ENCODE results near the gene YIPF3. TPM values are rescaled to one million over a fixed set of nuclear protein-coding genes. Genes with fewer than 3 reads are reported as not detected.
"Not testable (repeated sequence)": the region's sequence is repeated elsewhere in the genome, so short reads cannot be mapped to it uniquely, and the experiment has no call there.

The YIPF3 gene
- total RNA-seq, 1 donor from 2014 or later = 67.9 TPM

DNA sequence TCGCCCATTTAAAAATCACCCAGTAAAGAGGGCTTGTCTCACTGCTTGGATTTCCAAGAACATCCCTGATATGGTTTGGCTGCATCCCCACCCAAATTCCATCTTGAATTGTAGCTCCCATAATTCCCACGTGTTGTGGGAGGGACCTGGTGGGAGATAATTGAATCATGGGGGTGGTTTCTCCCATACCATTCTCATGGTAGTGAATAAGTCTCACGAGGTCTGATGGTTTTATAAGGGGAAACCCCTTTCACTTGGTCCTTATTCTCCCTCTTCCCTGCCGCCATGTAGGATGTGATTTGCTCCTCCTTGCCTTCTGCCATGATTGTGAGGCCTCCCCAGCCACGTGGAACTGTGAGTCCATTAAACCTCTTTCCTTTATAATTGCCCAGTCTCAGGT lies 49.5 kb downstream of the YIPF3 start:
- not testable (repeated sequence) for DNase-seq (ENCODE audit: low spot score); ATAC-seq

DNA sequence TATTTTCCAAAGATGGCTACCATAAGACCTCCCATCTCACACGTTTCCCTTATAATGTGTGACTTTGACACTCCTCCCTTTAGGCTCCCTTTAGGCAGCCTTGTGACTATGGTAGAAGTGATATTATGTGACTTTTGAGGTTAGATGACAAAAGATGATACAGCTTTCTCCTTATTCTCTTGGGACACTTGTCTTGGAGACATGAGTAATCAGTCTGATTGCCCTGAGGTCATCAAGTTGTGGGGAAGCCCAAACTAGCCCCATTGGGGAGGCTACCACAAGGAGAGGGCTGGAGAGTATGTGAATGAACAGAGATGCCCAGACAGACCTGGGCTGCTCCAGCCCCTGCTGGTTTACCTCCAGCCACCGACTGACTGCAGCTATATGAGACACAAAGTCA lies 50.8 kb downstream of the YIPF3 start:
- ATAC-seq = no peak
- no peak for DNase-seq (ENCODE audit: low spot score)

DNA sequence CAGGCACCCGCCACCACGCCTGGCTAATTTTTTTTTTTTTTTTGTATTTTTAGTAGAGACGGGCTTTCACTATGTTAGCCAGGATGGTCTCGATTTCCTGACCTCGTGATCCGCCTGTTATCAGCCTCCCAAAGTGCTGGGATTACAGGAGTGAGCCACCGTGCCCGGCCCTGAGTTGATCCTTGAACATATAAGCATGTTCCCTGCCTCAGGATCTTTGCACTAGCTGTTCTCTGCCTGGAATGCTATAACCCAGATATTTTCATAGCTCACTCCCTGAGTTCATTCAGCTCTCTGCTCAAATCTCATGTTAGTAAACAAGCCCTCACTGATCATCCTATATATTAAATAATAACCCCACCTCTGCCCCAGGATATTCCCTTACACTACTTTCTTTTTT lies 52.4 kb downstream of the YIPF3 start:
- DNase-seq (ENCODE audit: low spot score) (no peak), ATAC-seq (no peak)

DNA sequence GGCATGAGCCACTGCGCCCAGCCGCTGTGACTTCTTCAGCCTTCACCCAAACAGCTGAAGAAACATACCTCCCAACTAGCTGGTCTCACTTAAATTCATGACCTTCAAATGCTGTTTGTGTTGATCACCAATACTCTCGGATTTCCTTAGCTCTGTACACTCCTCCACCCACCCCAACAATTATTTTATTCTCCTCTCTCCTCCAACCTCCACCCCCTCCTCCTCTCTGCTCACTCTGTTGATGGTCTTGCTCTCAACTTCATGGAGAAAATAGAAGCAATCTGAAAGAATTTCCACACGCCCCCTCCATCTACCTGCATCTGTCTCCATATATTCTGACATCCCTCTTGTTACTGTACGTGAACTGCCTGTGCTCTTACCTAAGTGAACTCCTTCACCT lies 54.8 kb downstream of the YIPF3 start:
- ATAC-seq (no peak), DNase-seq (ENCODE audit: low spot score) (no peak)

Other genes with a start within 250 kb of the YIPF3 start
- 269 TPM for gene SLC22A7, start 218.7 kb downstream of the YIPF3 start, total RNA-seq
- gene CRIP3, start 208.1 kb downstream of the YIPF3 start, total RNA-seq = 8.4 TPM
- gene ZNF318, start 147.3 kb downstream of the YIPF3 start, total RNA-seq = 9.4 TPM
- 11.9 TPM for gene ABCC10, start 89.4 kb downstream of the YIPF3 start, total RNA-seq
- gene DLK2, start 61.4 kb downstream of the YIPF3 start, total RNA-seq = not detected
- 14.0 TPM for gene TJAP1, start 39.4 kb downstream of the YIPF3 start, total RNA-seq
- gene LRRC73, start 6.6 kb downstream of the YIPF3 start, total RNA-seq = 0.40 TPM
- gene POLR1C, start 163 bp upstream of the YIPF3 start, total RNA-seq = 13.3 TPM
- 14.6 TPM for gene XPO5, start 59.1 kb upstream of the YIPF3 start, total RNA-seq
- gene POLH, start 59.3 kb upstream of the YIPF3 start, total RNA-seq = 7.2 TPM
- 13.7 TPM for gene GTPBP2, start 112.3 kb upstream of the YIPF3 start, total RNA-seq
- 9.8 TPM for gene MAD2L1BP, start 118.9 kb upstream of the YIPF3 start, total RNA-seq
- gene RSPH9, start 128.1 kb upstream of the YIPF3 start, total RNA-seq = not detected
- gene MRPS18A, start 170.9 kb upstream of the YIPF3 start, total RNA-seq = 26.6 TPM

Measured in left lobe of liver (tissue), 2 donors.